Kidney (tissue), 22 donors: ENCODE data around the gene FBXO28. TPM values are rescaled to one million over a fixed set of nuclear protein-coding genes. Genes with fewer than 3 reads are reported as not detected.

ENCODE experiments used
- DNase-seq, 5 donors: peaks; one replicate each; pipeline ENCODE4 v3.0.0-alpha.2; 2013 to 2020
- FAIRE-seq: peaks from 2 replicates; lab custom pipeline; 2012; peaks lifted over from hg19 to GRCh38; lab: Jason Lieb, UNC
- H3K27ac ChIP-seq, 2 donors: one replicate each; pipeline ENCODE4 v1.7.0; 2013; ENCODE audit warnings: low read depth in 2 of 2, low read length in 2 of 2, inconsistent platforms in 1 of 2
- H3K27me3 ChIP-seq: one replicate; pipeline ENCODE4 v1.7.1; 2013; ENCODE audit warnings: low read length, inconsistent platforms; ENCODE audit not compliant: control insufficient read depth, insufficient read depth
- H3K36me3 ChIP-seq, 3 donors: one replicate each; pipeline versions ENCODE4 v1.7.0 to v1.7.1; 2013; ENCODE audit warnings: low read length in 3 of 3, control low read depth in 1 of 3, inconsistent platforms in 1 of 3; ENCODE audit not compliant: insufficient read depth in 3 of 3, control insufficient read depth in 2 of 3
- H3K4me1 ChIP-seq, 3 donors: one replicate each; pipeline versions ENCODE4 v1.7.0 to v1.7.1; 2013; ENCODE audit warnings: low read length in 3 of 3, inconsistent platforms in 1 of 3, low read depth in 1 of 3; ENCODE audit not compliant: control insufficient read depth in 2 of 3, insufficient read depth in 2 of 3
- H3K4me3 ChIP-seq, 3 donors: one replicate each; pipeline versions ENCODE4 v1.7.0 to v1.8.1; 2013; ENCODE audit warnings: low read length in 3 of 3, control low read depth in 1 of 3, inconsistent platforms in 1 of 3
- H3K9ac ChIP-seq, 3 donors: one replicate each; pipeline versions ENCODE4 v1.7.0 to v1.7.1; 2013; ENCODE audit warnings: low read length in 3 of 3, control low read depth in 1 of 3, inconsistent platforms in 1 of 3
- H3K9me3 ChIP-seq, 3 donors: one replicate each; pipeline versions ENCODE4 v1.7.0 to v1.7.1; 2013; ENCODE audit warnings: low read length in 3 of 3, control low read depth in 1 of 3, inconsistent platforms in 1 of 3; ENCODE audit not compliant: control insufficient read depth in 2 of 3, insufficient read depth in 1 of 3
- intact Hi-C: fragments of 100-400 bp; cut with DNase I; formaldehyde crosslinking; loops from one replicate; pipeline ENCODE4 v1.11.1; 2022
- long read RNA-seq, 10 donors: library from polyadenylated mRNA in 1 of 10; unstranded in 1 of 10; transcript quantifications; one replicate each; pipeline ENCODE4 v2.0.0 and lab custom pipeline, GENCODE V29; 2021 to 2026
- polyA plus RNA-seq: library from polyadenylated mRNA; stranded (reverse); fragments of 350-450 nt; fragmentation: Illumina TruSeq; extraction: RNeasy Lipid Tissue Mini Kit (QIAGEN cat#74804); gene quantifications from one replicate; pipeline ENCODE4 v1.2.3, GENCODE V29; 2014; ENCODE audit warnings: low read depth, low replicate concordance; ENCODE audit not compliant: insufficient read depth
- total RNA-seq: library from RNA; stranded (reverse); fragmentation: NEBNext Ultra II Directional; extraction: Animal tissue kit (Norgen Biotek cat#: 25700); gene quantifications from one replicate; pipeline ENCODE4 v1.2.1, GENCODE V29; 2021
- TF ChIP-seq, protein P1 (sequence below): IDR thresholded peaks from 3 replicates; pipeline ENCODE4 v1.5.1; 2012; ENCODE audit warnings: mild to moderate bottlenecking, moderate library complexity, borderline replicate concordance; ENCODE audit not compliant: insufficient read depth; ENCODE audit errors: extremely low read depth
- donor health status: control.
- donor health status: control.
- donor health status: control.
- donor health status: control.
- donor health status: control.
- donor health status: DM: yes; HTN: yes; CAD: no.
- donor health status: Normal renal cell carcinoma (clear cell type).

FBXO28 gene
- total RNA-seq, result 31.4 TPM
- polyA plus RNA-seq, result 8.8 TPM
- long read RNA-seq, donor 1, full-length matches to known transcripts, result 7 of 7 reads
- long read RNA-seq, donor 1, partial matches to known transcripts, result 0 of 7 reads
- long read RNA-seq, donor 1, other reads (novel, unspliced or antisense), result 0 of 7 reads
- long read RNA-seq, donor 2, full-length matches to known transcripts, result 4 of 4 reads
- long read RNA-seq, donor 2, partial matches to known transcripts, result 0 of 4 reads
- long read RNA-seq, donor 2, other reads (novel, unspliced or antisense), result 0 of 4 reads
- long read RNA-seq, donor 3, full-length matches to known transcripts, result 9 of 9 reads
- long read RNA-seq, donor 3, partial matches to known transcripts, result 0 of 9 reads
- long read RNA-seq, donor 3, other reads (novel, unspliced or antisense), result 0 of 9 reads
- long read RNA-seq, donor 4, full-length matches to known transcripts, result 7 of 7 reads
- long read RNA-seq, donor 4, partial matches to known transcripts, result 0 of 7 reads
- long read RNA-seq, donor 4, other reads (novel, unspliced or antisense), result 0 of 7 reads
- long read RNA-seq, donor 5, full-length matches to known transcripts, result 1 of 1 reads
- long read RNA-seq, donor 5, partial matches to known transcripts, result 0 of 1 reads
- long read RNA-seq, donor 5, other reads (novel, unspliced or antisense), result 0 of 1 reads
- long read RNA-seq, donor 6, full-length matches to known transcripts, result 7 of 7 reads
- long read RNA-seq, donor 6, partial matches to known transcripts, result 0 of 7 reads
- long read RNA-seq, donor 6, other reads (novel, unspliced or antisense), result 0 of 7 reads
- long read RNA-seq, donor 7, full-length matches to known transcripts, result 15 of 18 reads
- long read RNA-seq, donor 7, partial matches to known transcripts, result 0 of 18 reads
- long read RNA-seq, donor 7, other reads (novel, unspliced or antisense), result 3 of 18 reads
- long read RNA-seq, donor 8, full-length matches to known transcripts, result 7 of 7 reads
- long read RNA-seq, donor 8, partial matches to known transcripts, result 0 of 7 reads
- long read RNA-seq, donor 8, other reads (novel, unspliced or antisense), result 0 of 7 reads
- long read RNA-seq, donor 9, full-length matches to known transcripts, result 3 of 3 reads
- long read RNA-seq, donor 9, partial matches to known transcripts, result 0 of 3 reads
- long read RNA-seq, donor 9, other reads (novel, unspliced or antisense), result 0 of 3 reads
- long read RNA-seq, donor 10, full-length matches to known transcripts, result 4 of 4 reads
- long read RNA-seq, donor 10, partial matches to known transcripts, result 0 of 4 reads
- long read RNA-seq, donor 10, other reads (novel, unspliced or antisense), result 0 of 4 reads

- intact Hi-C loops, result no loop called here
- no peaks in the 10 kb centered on the region for H3K36me3 ChIP-seq
- peak; percentile 6 for FAIRE-seq
- no peaks in the 10 kb centered on the region for H3K27me3 ChIP-seq
- peak within 1 kb of the TSS; percentile 41 to 86 (median 77) for H3K4me3 ChIP-seq
- H3K9me3 ChIP-seq, result no peaks in the 10 kb centered on the region
- peak within 1 kb of the TSS; percentile 31 to 90 (median 61) for H3K9ac ChIP-seq
- H3K27ac ChIP-seq, result peak within 1 kb of the TSS; percentile 86 to 90
- TF ChIP-seq, protein P1, sequence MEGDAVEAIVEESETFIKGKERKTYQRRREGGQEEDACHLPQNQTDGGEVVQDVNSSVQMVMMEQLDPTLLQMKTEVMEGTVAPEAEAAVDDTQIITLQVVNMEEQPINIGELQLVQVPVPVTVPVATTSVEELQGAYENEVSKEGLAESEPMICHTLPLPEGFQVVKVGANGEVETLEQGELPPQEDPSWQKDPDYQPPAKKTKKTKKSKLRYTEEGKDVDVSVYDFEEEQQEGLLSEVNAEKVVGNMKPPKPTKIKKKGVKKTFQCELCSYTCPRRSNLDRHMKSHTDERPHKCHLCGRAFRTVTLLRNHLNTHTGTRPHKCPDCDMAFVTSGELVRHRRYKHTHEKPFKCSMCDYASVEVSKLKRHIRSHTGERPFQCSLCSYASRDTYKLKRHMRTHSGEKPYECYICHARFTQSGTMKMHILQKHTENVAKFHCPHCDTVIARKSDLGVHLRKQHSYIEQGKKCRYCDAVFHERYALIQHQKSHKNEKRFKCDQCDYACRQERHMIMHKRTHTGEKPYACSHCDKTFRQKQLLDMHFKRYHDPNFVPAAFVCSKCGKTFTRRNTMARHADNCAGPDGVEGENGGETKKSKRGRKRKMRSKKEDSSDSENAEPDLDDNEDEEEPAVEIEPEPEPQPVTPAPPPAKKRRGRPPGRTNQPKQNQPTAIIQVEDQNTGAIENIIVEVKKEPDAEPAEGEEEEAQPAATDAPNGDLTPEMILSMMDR, result no peak
- peak; percentile 97 to 99 (median 98) for DNase-seq
- peaks cover 0 to 2% (median 0%) of the 10 kb centered on the region in 3 donors for H3K4me1 ChIP-seq
Observed at GRCh38 chr1:224113918-224114786, at the start of gene FBXO28. FBXO28 (plus strand) TSS chr1:224114111; CDS start chr1:224114130, 19 bp downstream.

- Histone ChIP-seq H3K27ac (no peak overlapping the region), H3K36me3 (no peaks in the 10 kb centered on the region), H3K4me1 (peaks cover 0 to 11% (median 0%) of the 10 kb centered on the region in 3 donors), H3K9me3 (no peaks in the 10 kb centered on the region), H3K4me3 (no peak overlapping the region), H3K27me3 (no peaks in the 10 kb centered on the region), H3K9ac (no peak overlapping the region)
- intact Hi-C loops, result no loop called here
- no peak for DNase-seq
- no peak for FAIRE-seq
- TF ChIP-seq, protein P1, result no peak
Observed at GRCh38 chr1:224064150-224064549, 49.8 kb upstream of the FBXO28 start.

DNA sequence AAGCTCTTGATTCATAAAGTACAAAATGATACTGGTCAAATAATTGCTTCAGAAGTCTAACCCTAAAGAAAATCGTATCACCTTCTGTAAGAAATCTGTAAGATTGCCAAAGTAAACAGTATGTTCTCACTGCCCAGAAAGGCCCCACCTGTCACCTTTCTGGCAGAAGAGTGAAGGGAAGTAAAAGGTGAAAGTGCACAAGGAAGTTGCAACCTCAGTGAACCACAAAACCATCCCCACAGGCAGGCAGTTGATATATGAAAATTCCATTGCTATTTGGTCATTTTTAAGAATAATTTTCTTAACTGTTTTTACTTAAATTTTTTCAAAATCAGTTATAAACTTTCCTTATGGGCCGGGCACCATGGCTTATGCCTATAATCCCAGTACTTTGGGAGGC is 48.5 kb upstream of the FBXO28 start:
- intact Hi-C loops, result no loop called here
- Histone ChIP-seq H3K27me3 (no peaks in the 10 kb centered on the region), H3K36me3 (no peaks in the 10 kb centered on the region), H3K9me3 (no peaks in the 10 kb centered on the region), H3K4me3 (no peak overlapping the region), H3K27ac (no peak overlapping the region), H3K4me1 (peaks cover 0 to 11% (median 0%) of the 10 kb centered on the region in 3 donors), H3K9ac (no peak overlapping the region)
- TF ChIP-seq, protein P1, result no peak
- FAIRE-seq (no peak), DNase-seq (no peak)
